Psoas muscle (tissue), 8 donors: ENCODE measurements around the gene POFUT2. TPM values are rescaled to one million over a fixed set of nuclear protein-coding genes. Genes with fewer than 3 reads are reported as not detected.

Experiments used
- ATAC-seq, 4 donors: fragments of 200-7000 bp; cut with Tn5 transposase; one replicate each; pipeline ENCODE4 v1.9.1; 2020; ENCODE audit warnings: moderate library complexity in 3 of 4, mild to moderate bottlenecking in 2 of 4
- DNase-seq, 2 donors: peaks; one replicate each; pipeline ENCODE4 v3.0.0-alpha.2; 2020
- H3K27ac ChIP-seq: fragments of 200-600 bp; one replicate; pipeline ENCODE4 v1.8.0; 2022
- H3K27me3 ChIP-seq, 3 donors: fragments of 200-600 bp in 1 of 3; one replicate each; pipeline versions ENCODE4 v1.6.1 to v1.8.0; 2013 to 2022; ENCODE audit warnings: low read length in 2 of 3, mild to moderate bottlenecking in 2 of 3, moderate library complexity in 1 of 3; ENCODE audit not compliant: insufficient read depth in 3 of 3
- H3K36me3 ChIP-seq, 2 donors: fragments of 200-600 bp in 1 of 2; one replicate each; pipeline versions ENCODE4 v1.6.1 to v1.8.0; 2013 to 2022; ENCODE audit warnings: low read depth in 1 of 2, mild to moderate bottlenecking in 1 of 2, moderate library complexity in 1 of 2; ENCODE audit not compliant: insufficient read depth in 1 of 2
- H3K4me1 ChIP-seq: fragments of 200-600 bp; one replicate; pipeline ENCODE4 v1.8.0; 2022
- H3K4me3 ChIP-seq: fragments of 200-600 bp; one replicate; pipeline ENCODE4 v1.8.0; 2022; ENCODE audit warnings: mild to moderate bottlenecking
- H3K9me3 ChIP-seq: fragments of 200-600 bp; one replicate; pipeline ENCODE4 v1.8.0; 2022
- WGBS, 3 donors: extraction: QIAGEN DNeasy Blood & Tissue Kit; methylation state at CpG; one replicate each; pipeline versions ENCODE4 v1.1.6 to v1.1.7; 2013; 5-methylcytosine and 5-hydroxymethylcytosine counted together
- intact Hi-C, 2 donors: fragments of 100-400 bp; cut with DNase I; formaldehyde crosslinking; loops; one replicate each; pipeline versions ENCODE4 v1.11.0 to v1.14.2; 2022
- polyA plus RNA-seq, 3 donors: library from polyadenylated mRNA; stranded (reverse); fragments of 200-250 nt; gene quantifications; one replicate each; pipeline ENCODE4 v1.2.3, GENCODE V29; 2013
- total RNA-seq, 4 donors: library from RNA; stranded (reverse); fragmentation: NEBNext Ultra II Directional in 2 of 4; extraction: Animal tissue kit (Norgen Biotek cat#: 25700) in 2 of 4; gene quantifications; one replicate each; pipeline versions ENCODE4 v1.2.1 to v1.2.4, GENCODE V29; 2021 to 2023
- TF ChIP-seq, protein P1 (sequence below): fragments of 200-600 bp; IDR thresholded peaks from one replicate; pipeline ENCODE4 v1.8.0; 2022; ENCODE audit warnings: antibody characterized with exemption
- donor health status: healthy with polysubstance abuse.
- donor health status: DM: no; HTN: no; CAD: no; lungs with moderate emphysema.
- donor health status: Bipolar disorder and iron deficiency.
- donor health status: healthy.
- donor health status: DM: yes; HTN: yes; CAD: no.
- donor health status: DM: no; HTN: no; CAD: no.
- donor health status: DM: no; HTN: no; CAD: no.
- donor health status: DM: yes; HTN: yes; CAD: no.

POFUT2 gene
- total and polyA plus RNA-seq, 7 donors, result 5.6 to 13.9 (median 10.8) TPM

DNA sequence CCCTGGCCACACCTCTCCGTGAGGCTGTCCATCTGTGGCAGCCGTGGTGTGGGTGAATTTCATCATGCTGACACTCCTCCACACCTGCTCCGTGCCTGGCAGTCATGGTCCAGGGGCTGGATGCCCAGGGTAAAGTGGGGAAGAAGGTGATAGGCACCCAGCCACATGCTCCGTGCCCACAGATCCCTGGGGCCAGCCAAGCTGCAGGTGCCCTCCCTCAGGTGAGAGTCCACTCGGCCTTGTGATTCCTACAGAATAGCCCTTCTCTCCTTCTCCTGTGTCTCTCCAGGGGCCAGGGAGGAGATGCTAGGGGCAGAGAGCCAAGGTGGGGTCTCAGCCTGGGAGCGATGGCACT, 16.8 kb upstream of the POFUT2 start:
- peaks cover 0 to 53% (median 8%) of the 10 kb centered on the region in 3 donors for H3K27me3 ChIP-seq
- intact Hi-C loops, result no loop called here
- peaks cover 24% of the 10 kb centered on the region for H3K4me1 ChIP-seq
- no peak overlapping the region for H3K27ac ChIP-seq
- DNase-seq (peak; percentile 14 to 34), ATAC-seq (no peak)
- 69 to 81% (median 70%) methylated on average over 6 of the region's 6 CpGs for WGBS, 3 donors
- TF ChIP-seq, protein P1, sequence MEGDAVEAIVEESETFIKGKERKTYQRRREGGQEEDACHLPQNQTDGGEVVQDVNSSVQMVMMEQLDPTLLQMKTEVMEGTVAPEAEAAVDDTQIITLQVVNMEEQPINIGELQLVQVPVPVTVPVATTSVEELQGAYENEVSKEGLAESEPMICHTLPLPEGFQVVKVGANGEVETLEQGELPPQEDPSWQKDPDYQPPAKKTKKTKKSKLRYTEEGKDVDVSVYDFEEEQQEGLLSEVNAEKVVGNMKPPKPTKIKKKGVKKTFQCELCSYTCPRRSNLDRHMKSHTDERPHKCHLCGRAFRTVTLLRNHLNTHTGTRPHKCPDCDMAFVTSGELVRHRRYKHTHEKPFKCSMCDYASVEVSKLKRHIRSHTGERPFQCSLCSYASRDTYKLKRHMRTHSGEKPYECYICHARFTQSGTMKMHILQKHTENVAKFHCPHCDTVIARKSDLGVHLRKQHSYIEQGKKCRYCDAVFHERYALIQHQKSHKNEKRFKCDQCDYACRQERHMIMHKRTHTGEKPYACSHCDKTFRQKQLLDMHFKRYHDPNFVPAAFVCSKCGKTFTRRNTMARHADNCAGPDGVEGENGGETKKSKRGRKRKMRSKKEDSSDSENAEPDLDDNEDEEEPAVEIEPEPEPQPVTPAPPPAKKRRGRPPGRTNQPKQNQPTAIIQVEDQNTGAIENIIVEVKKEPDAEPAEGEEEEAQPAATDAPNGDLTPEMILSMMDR, result no peak
- no peaks in the 10 kb centered on the region for H3K36me3 ChIP-seq
- H3K9me3 ChIP-seq, result no peaks in the 10 kb centered on the region
- no peak overlapping the region for H3K4me3 ChIP-seq

GRCh38 chr21:45303751-45304475, 16.2 kb upstream of the POFUT2 start:
- no peak overlapping the region for H3K4me3 ChIP-seq
- H3K4me1 ChIP-seq, result peaks cover 19% of the 10 kb centered on the region
- ATAC-seq (no peak), DNase-seq (peak in 1 of 2 donors; percentile 38)
- 67 to 77% (median 70%) methylated on average over 15 to 19 of the region's 19 CpGs for WGBS, 3 donors
- TF ChIP-seq, protein P1, result no peak
- no peaks in the 10 kb centered on the region for H3K36me3 ChIP-seq
- intact Hi-C loops, result no loop called here
- H3K27me3 ChIP-seq, result peaks cover 0 to 48% (median 9%) of the 10 kb centered on the region in 3 donors
- no peak overlapping the region for H3K27ac ChIP-seq
- H3K9me3 ChIP-seq, result no peaks in the 10 kb centered on the region

DNA sequence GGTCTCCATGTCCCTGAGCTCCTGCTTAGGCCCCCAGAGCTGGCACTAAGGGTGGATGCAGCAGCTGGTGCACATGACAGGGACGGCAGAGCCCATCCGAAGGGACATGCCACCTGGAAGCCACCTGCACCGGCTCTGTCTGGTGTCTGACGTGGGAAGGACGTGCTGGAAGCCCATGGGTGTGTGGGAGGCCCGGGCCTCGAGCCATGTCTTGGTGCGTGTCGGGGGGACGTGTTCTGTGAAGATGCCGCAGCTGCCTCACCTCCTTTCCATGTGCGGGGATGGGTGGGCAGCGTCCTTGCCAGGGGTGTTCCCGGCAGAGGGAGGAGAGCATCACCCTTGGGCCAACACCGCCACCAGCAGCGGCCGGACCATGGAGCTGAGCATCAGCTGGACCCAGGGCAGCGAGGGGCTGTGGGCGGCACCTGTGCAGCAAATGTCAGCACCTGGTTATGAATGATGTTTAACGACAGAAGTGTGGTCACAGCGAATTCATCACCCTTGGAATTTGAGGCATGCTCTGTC, 15.5 kb upstream of the POFUT2 start:
- peak in 1 of 2 donors; percentile 54 for DNase-seq
- peak overlapping the region; percentile 71 for H3K27ac ChIP-seq

DNA sequence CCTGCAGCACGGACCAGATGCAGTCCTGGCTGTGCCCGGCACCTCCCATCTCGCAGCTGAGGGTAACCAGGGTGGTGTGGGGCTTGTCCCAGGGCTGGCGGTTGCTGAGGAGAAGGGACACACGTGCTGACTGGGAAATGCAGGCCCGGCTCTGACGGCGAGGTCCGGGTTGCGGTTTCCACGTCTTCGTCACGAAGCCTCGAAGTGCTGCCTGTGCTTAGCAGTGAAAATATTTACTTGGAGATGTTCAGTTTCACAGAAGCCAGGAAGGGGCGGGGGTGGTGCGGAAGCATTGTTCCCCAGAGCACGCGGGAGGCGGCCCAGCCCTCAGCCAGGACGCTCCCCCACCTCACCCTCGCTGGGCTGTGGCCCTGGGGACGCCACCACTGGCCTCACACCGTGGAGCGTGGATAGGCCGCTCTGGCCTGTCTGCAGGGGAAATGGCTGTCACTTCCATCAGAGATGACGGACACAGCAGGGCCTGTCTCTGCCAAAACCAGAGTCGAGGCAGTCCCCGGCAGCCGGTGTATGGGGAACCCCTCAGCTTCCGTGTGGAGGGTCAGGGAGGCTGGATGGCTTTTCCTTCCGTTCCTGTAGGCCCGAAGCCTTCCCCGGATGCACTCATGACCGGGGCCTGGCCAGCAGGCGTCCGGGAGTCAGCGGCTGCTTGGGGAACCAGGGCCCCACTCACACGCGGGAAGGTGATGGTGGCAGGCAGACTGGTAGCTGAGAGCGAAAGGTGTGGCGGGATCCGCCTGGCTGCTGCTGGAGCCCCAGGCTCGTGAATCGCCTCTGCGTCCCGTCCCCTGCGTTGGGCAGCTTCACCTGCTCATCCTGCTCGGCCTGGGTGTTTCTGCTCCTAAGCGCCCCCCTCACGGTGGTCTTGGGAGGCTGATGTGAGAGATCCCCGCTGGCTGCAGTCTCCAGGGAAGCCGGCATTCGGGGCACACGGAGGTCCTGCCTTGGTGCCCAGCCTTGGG, 14.7 kb upstream of the POFUT2 start:
- H3K4me1 ChIP-seq, result peaks cover 9% of the 10 kb centered on the region
- peak; percentile 76 to 82 for DNase-seq
- H3K27me3 ChIP-seq, result peaks cover 0 to 32% (median 7%) of the 10 kb centered on the region in 3 donors
- H3K4me3 ChIP-seq, result no peak overlapping the region
- H3K9me3 ChIP-seq, result no peaks in the 10 kb centered on the region
- peak; percentile 41 to 67 (median 53) for ATAC-seq
- WGBS, 3 donors, result 64 to 72% (median 65%) methylated on average over 47 to 54 of the region's 54 CpGs
- TF ChIP-seq, protein P1, result no peak
- intact Hi-C loops, result no loop called here
- no peaks in the 10 kb centered on the region for H3K36me3 ChIP-seq
- H3K27ac ChIP-seq, result peak overlapping the region; percentile 71

More for the DNA sequence above, 15.5 kb upstream of the POFUT2 start:
- WGBS, 3 donors, result 68 to 73% (median 69%) methylated on average over 21 of the region's 21 CpGs
- H3K4me1 ChIP-seq, result peaks cover 11% of the 10 kb centered on the region
- no peaks in the 10 kb centered on the region for H3K9me3 ChIP-seq
- H3K4me3 ChIP-seq, result no peak overlapping the region
- ATAC-seq, result no peak
- intact Hi-C loops, result no loop called here
- H3K36me3 ChIP-seq, result no peaks in the 10 kb centered on the region
- peaks cover 0 to 40% (median 7%) of the 10 kb centered on the region in 3 donors for H3K27me3 ChIP-seq
- TF ChIP-seq, protein P1, result no peak
